Naive thymus-derived CD4-positive, alpha-beta T cell (primary cell): ENCODE data around the gene RXYLT1. TPM values are rescaled to one million over a fixed set of nuclear protein-coding genes. Genes with fewer than 3 reads are reported as not detected.

Source experiments
- ATAC-seq: fragments of 150-1000 bp; cut with Tn5 transposase; 2 replicates; pipeline ENCODE4 v1.10.0; 2021; ENCODE audit warnings: mild to moderate bottlenecking, moderate library complexity
- CTCF ChIA-PET: fragments of 350-600 bp; sonication (Branson Sonifier 250); formaldehyde crosslinking; loops from one replicate; lab custom pipeline; 2021; ENCODE audit warnings: antibody characterized with exemption; lab: Charles Lee
- POLR2A ChIA-PET: fragments of 350-600 bp; sonication (Branson Sonifier 250); formaldehyde crosslinking; loops from one replicate; lab custom pipeline; 2021; ENCODE audit warnings: antibody characterized with exemption, inconsistent platforms; lab: Charles Lee
- DNase-seq, 9 donors: peaks; one replicate each; pipeline versions ENCODE4 v3.0.0 to v3.0.0-alpha.2; 2020 to 2022; ENCODE audit warnings: mixed read lengths in 1 of 9
- H3K27ac ChIP-seq: one replicate; pipeline ENCODE4 v1.7.0; 2013; ENCODE audit warnings: mild to moderate bottlenecking, low read depth, low read length, moderate library complexity
- H3K27me3 ChIP-seq, 2 donors: one replicate each; pipeline ENCODE4 v1.7.0; 2013; ENCODE audit warnings: low read length in 2 of 2, mild to moderate bottlenecking in 2 of 2, moderate library complexity in 2 of 2; ENCODE audit not compliant: control insufficient read depth in 2 of 2, insufficient read depth in 2 of 2
- H3K36me3 ChIP-seq, 3 experiments: 1 replicate in 2 of 3; 2 replicates in 1 of 3; pipeline ENCODE4 v1.7.0; 2013; ENCODE audit warnings: low read length in 3 of 3, mild to moderate bottlenecking in 3 of 3, moderate library complexity in 1 of 3; ENCODE audit not compliant: insufficient read depth in 3 of 3, control insufficient read depth in 2 of 3
- H3K4me1 ChIP-seq, 2 donors: one replicate each; pipeline ENCODE4 v1.7.0; 2013; ENCODE audit warnings: low read length in 2 of 2, mild to moderate bottlenecking in 2 of 2, moderate library complexity in 1 of 2; ENCODE audit not compliant: control insufficient read depth in 2 of 2, insufficient read depth in 2 of 2
- H3K4me3 ChIP-seq: 2 replicates; pipeline ENCODE4 v1.7.0; 2013; ENCODE audit warnings: mild to moderate bottlenecking, low read length
- H3K9me3 ChIP-seq, 3 experiments: 1 replicate in 2 of 3; 2 replicates in 1 of 3; pipeline ENCODE4 v1.7.0; 2013; ENCODE audit warnings: low read length in 3 of 3; ENCODE audit not compliant: control insufficient read depth in 2 of 3
- H3K27ac Mint-ChIP-seq, 9 donors: one replicate each; pipeline ENCODE4 v1.8.0; 2020 to 2022; ENCODE audit warnings: mixed read lengths in 9 of 9, mild to moderate bottlenecking in 8 of 9, moderate library complexity in 5 of 9, inconsistent platforms in 2 of 9
- H3K27me3 Mint-ChIP-seq, 5 donors: one replicate each; pipeline ENCODE4 v1.8.0; 2021 to 2022; ENCODE audit warnings: mixed read lengths in 5 of 5, mild to moderate bottlenecking in 1 of 5
- H3K36me3 Mint-ChIP-seq, 5 donors: one replicate each; pipeline ENCODE4 v1.8.0; 2020 to 2022; ENCODE audit warnings: mixed read lengths in 5 of 5, mild to moderate bottlenecking in 3 of 5, inconsistent platforms in 1 of 5
- H3K4me1 Mint-ChIP-seq, 7 donors: one replicate each; pipeline ENCODE4 v1.8.0; 2020 to 2022; ENCODE audit warnings: mixed read lengths in 7 of 7, mild to moderate bottlenecking in 3 of 7, inconsistent platforms in 1 of 7
- H3K4me3 Mint-ChIP-seq, 10 donors: one replicate each; pipeline ENCODE4 v1.8.0; 2020 to 2022; ENCODE audit warnings: mild to moderate bottlenecking in 10 of 10, mixed read lengths in 10 of 10, moderate library complexity in 6 of 10, inconsistent platforms in 2 of 10
- H3K9me3 Mint-ChIP-seq, 11 donors: one replicate each; pipeline ENCODE4 v1.8.0; 2020 to 2022; ENCODE audit warnings: mixed read lengths in 11 of 11, mild to moderate bottlenecking in 4 of 11, inconsistent platforms in 1 of 11, moderate library complexity in 1 of 11
- intact Hi-C, 2 donors: fragments of 100-400 bp; cut with micrococcal nuclease; formaldehyde crosslinking; loops; one replicate each; pipeline ENCODE4 v1.15.1; 2023
- polyA plus RNA-seq, 2 donors: library from polyadenylated mRNA; unstranded; fragments of 300-500 nt; fragmentation: Illumina TruSeq; gene quantifications; one replicate each; pipeline ENCODE4 v1.2.3, GENCODE V29; 2021
- total RNA-seq, 6 experiments: library from RNA in 5 of 6; stranded (reverse) in 5 of 6; gene quantifications; 1 replicate in 5 of 6; 2 replicates in 1 of 6; pipeline ENCODE4 v1.2.3 and lab custom pipeline; 2021 to 2026

Gene RXYLT1
- total and polyA plus RNA-seq, 7 experiments from 2014 or later: 9.9 to 22.0 (median 15.4) TPM

GRCh38 chr12:63820427-63820826, 40.7 kb downstream of the RXYLT1 start:
- H3K4me3 Mint-ChIP-seq: no peak overlapping the region
- Histone ChIP-seq H3K4me3 (no peak overlapping the region), H3K9me3 (no peaks in the 10 kb centered on the region), H3K4me1 (peaks cover 0 to 1% of the 10 kb centered on the region in 2 donors), H3K36me3 (no peaks in the 10 kb centered on the region), H3K27me3 (no peaks in the 10 kb centered on the region), H3K27ac (no peak overlapping the region)
- H3K27me3 Mint-ChIP-seq: peaks cover 31 to 50% (median 45%) of the 10 kb centered on the region in 5 donors
- H3K36me3 Mint-ChIP-seq: peaks cover 0 to 23% (median 11%) of the 10 kb centered on the region in 5 donors
- CTCF ChIA-PET: interaction anchor here (0.8 kb wide), 1 partner anchor 364 kb away, joined by 5 read pairs; no protein-coding TSS in a partner anchor
- peaks cover 0 to 17% (median 7%) of the 10 kb centered on the region in 7 donors for H3K4me1 Mint-ChIP-seq
- intact Hi-C loops: no loop called here
- no peak for ATAC-seq
- H3K9me3 Mint-ChIP-seq: peaks cover 0 to 26% (median 11%) of the 10 kb centered on the region in 11 donors
- no peak for DNase-seq
- POLR2A ChIA-PET: no interaction called here
- H3K27ac Mint-ChIP-seq: no peak overlapping the region

DNA sequence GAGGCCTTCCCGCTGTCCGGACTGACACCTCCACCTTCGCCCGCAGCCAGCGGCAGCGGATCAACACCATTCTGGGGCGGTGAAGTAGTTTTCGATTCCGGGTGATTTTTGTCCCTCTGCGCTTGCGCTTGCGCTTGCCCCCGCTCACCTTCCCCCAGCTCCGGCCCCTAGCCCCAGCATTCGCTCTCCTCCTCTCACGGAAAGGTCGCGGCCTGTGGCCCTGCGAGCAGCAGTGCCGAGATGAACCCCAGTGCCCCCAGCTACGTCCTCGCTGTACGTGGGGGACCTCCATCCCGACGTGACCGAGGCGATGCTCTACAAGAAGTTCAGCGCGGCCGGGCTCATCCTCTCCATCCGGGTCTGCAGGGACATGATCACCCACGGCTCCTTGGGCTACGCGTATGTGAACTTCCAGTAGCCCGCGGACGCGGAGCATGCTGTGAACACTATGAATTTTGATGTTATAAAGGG, 42.1 kb downstream of the RXYLT1 start:
- Histone ChIP-seq H3K9me3 (no peaks in the 10 kb centered on the region), H3K4me1 (no peaks in the 10 kb centered on the region), H3K4me3 (no peak overlapping the region), H3K36me3 (no peaks in the 10 kb centered on the region), H3K27ac (no peak overlapping the region), H3K27me3 (no peaks in the 10 kb centered on the region)
- Mint-ChIP-seq H3K27ac (peak overlapping the region in 1 of 9 donors; percentile 78), H3K9me3 (peaks cover 0 to 26% (median 10%) of the 10 kb centered on the region in 11 donors), H3K4me1 (peaks cover 0 to 8% (median 5%) of the 10 kb centered on the region in 7 donors), H3K36me3 (peaks cover 0 to 17% (median 11%) of the 10 kb centered on the region in 5 donors), H3K4me3 (peak overlapping the region; percentile 27 to 87 (median 74)), H3K27me3 (peaks cover 31 to 48% (median 45%) of the 10 kb centered on the region in 5 donors)
- intact Hi-C loops: no loop called here
- ATAC-seq: peak; percentile 16
- peak in 2 of 9 donors; percentile 7 to 27 for DNase-seq
- POLR2A ChIA-PET: no interaction called here
- CTCF ChIA-PET: no interaction called here

- Mint-ChIP-seq H3K4me3 (peak overlapping the region in 3 of 10 donors; percentile 61 to 87 (median 77)), H3K36me3 (peaks cover 0 to 13% (median 11%) of the 10 kb centered on the region in 5 donors), H3K27me3 (peaks cover 32 to 43% (median 43%) of the 10 kb centered on the region in 5 donors), H3K27ac (no peak overlapping the region), H3K9me3 (peaks cover 0 to 26% (median 7%) of the 10 kb centered on the region in 11 donors), H3K4me1 (peaks cover 0 to 8% (median 5%) of the 10 kb centered on the region in 7 donors)
- no peaks in the 10 kb centered on the region for H3K9me3 ChIP-seq
- H3K4me1 ChIP-seq: no peaks in the 10 kb centered on the region
- no peak overlapping the region for H3K27ac ChIP-seq
- H3K27me3 ChIP-seq: no peaks in the 10 kb centered on the region
- ChIA-PET CTCF (no interaction called here), POLR2A (no interaction called here)
- H3K4me3 ChIP-seq: no peak overlapping the region
- DNase-seq (no peak), ATAC-seq (no peak)
- no peaks in the 10 kb centered on the region for H3K36me3 ChIP-seq
- intact Hi-C loops: no loop called here
These were observed 42.6 kb downstream of the RXYLT1 start for GRCh38 chr12:63822352-63822751.

- no peak overlapping the region for H3K27ac ChIP-seq
- ATAC-seq (no peak), DNase-seq (no peak)
- no peaks in the 10 kb centered on the region for H3K9me3 ChIP-seq
- Mint-ChIP-seq H3K27ac (no peak overlapping the region), H3K36me3 (peaks cover 0 to 13% (median 11%) of the 10 kb centered on the region in 5 donors), H3K4me3 (no peak overlapping the region), H3K27me3 (peaks cover 35 to 43% (median 41%) of the 10 kb centered on the region in 5 donors), H3K9me3 (peaks cover 0 to 26% (median 7%) of the 10 kb centered on the region in 11 donors), H3K4me1 (peaks cover 0 to 8% (median 5%) of the 10 kb centered on the region in 7 donors)
- intact Hi-C loops: no loop called here
- no peaks in the 10 kb centered on the region for H3K36me3 ChIP-seq
- no peaks in the 10 kb centered on the region for H3K27me3 ChIP-seq
- POLR2A ChIA-PET: no interaction called here
- CTCF ChIA-PET: interaction anchor here (0.7 kb wide), 1 partner anchor 16 kb away, joined by 3 read pairs; no protein-coding TSS in a partner anchor
- H3K4me1 ChIP-seq: no peaks in the 10 kb centered on the region
- no peak overlapping the region for H3K4me3 ChIP-seq
These were observed 43.3 kb downstream of the RXYLT1 start for GRCh38 chr12:63823040-63823439.

GRCh38 chr12:63826006-63826585, 46.4 kb downstream of the RXYLT1 start:
- Mint-ChIP-seq H3K36me3 (peaks cover 0 to 6% (median 6%) of the 10 kb centered on the region in 5 donors), H3K4me3 (no peak overlapping the region), H3K4me1 (peaks cover 0 to 8% (median 5%) of the 10 kb centered on the region in 7 donors), H3K27me3 (peaks cover 20 to 38% (median 27%) of the 10 kb centered on the region in 5 donors), H3K27ac (no peak overlapping the region), H3K9me3 (peaks cover 0 to 14% (median 0%) of the 10 kb centered on the region in 11 donors)
- H3K27ac ChIP-seq: no peak overlapping the region
- no peaks in the 10 kb centered on the region for H3K27me3 ChIP-seq
- H3K9me3 ChIP-seq: no peaks in the 10 kb centered on the region
- ChIA-PET POLR2A (no interaction called here), CTCF (interaction anchor here (0.6 kb wide), 1 partner anchor 432 kb away, joined by 3 read pairs; no protein-coding TSS in a partner anchor)
- intact Hi-C loops: loop anchor here (1.0 kb wide), 1 partner anchor 430 kb away; no protein-coding TSS in a partner anchor
- no peaks in the 10 kb centered on the region for H3K36me3 ChIP-seq
- ATAC-seq (peak; percentile 53), DNase-seq (no peak)
- no peaks in the 10 kb centered on the region for H3K4me1 ChIP-seq
- H3K4me3 ChIP-seq: no peak overlapping the region

DNA sequence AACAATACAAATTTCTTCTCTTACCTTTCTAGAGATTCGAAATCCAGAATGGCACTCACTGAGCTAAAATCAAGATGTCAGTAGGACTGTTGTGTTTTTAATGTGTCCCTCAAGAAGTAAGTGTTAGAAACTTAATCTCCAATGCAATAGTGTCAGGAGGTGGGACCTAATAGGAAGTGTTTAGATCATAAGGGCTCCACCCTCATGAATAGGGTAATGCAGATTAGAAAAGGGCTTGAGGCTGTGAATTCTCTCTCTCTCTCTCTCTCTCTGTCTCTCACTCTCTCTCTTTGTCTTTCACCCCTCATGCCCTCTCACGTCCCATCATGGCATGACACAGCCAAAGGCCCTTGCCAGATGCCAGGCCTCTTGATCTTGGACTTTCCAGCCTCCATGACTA, 49.2 kb downstream of the RXYLT1 start:
- Mint-ChIP-seq H3K27ac (no peak overlapping the region), H3K9me3 (peaks cover 0 to 9% (median 0%) of the 10 kb centered on the region in 11 donors), H3K27me3 (peaks cover 5 to 25% (median 22%) of the 10 kb centered on the region in 5 donors), H3K4me3 (no peak overlapping the region), H3K4me1 (no peaks in the 10 kb centered on the region), H3K36me3 (peaks cover 0 to 6% (median 0%) of the 10 kb centered on the region in 5 donors)
- no peak overlapping the region for H3K4me3 ChIP-seq
- no peaks in the 10 kb centered on the region for H3K36me3 ChIP-seq
- ChIA-PET POLR2A (no interaction called here), CTCF (no interaction called here)
- no peaks in the 10 kb centered on the region for H3K27me3 ChIP-seq
- no peaks in the 10 kb centered on the region for H3K4me1 ChIP-seq
- intact Hi-C loops: no loop called here
- no peak for DNase-seq
- no peaks in the 10 kb centered on the region for H3K9me3 ChIP-seq
- H3K27ac ChIP-seq: no peak overlapping the region
- no peak for ATAC-seq
